Ascending aorta (tissue), 2 donors: ENCODE results near the gene RIMBP2. TPM values are rescaled to one million over a fixed set of nuclear protein-coding genes. Genes with fewer than 3 reads are reported as not detected.

Experiments used
- DNase-seq, 2 donors: peaks; one replicate each; pipeline ENCODE4 v3.0.0-alpha.2; 2019; ENCODE audit warnings: low spot score in 2 of 2
- H3K27ac ChIP-seq, 2 donors: fragments of 200-600 bp; sonication (generic); one replicate each; pipeline ENCODE4 v1.5.1; 2016 to 2017; ENCODE audit warnings: mild to moderate bottlenecking in 1 of 2
- H3K27me3 ChIP-seq: fragments of 200-600 bp; sonication (generic); one replicate; pipeline ENCODE4 v1.5.1; 2017
- H3K36me3 ChIP-seq, 2 donors: fragments of 200-600 bp; sonication (generic); one replicate each; pipeline ENCODE4 v1.5.1; 2016
- H3K4me1 ChIP-seq, 2 donors: fragments of 200-600 bp; sonication (generic); one replicate each; pipeline ENCODE4 v1.5.1; 2016 to 2017; ENCODE audit warnings: mild to moderate bottlenecking in 1 of 2
- H3K4me3 ChIP-seq, 2 donors: fragments of 200-600 bp; sonication (generic); one replicate each; pipeline ENCODE4 v1.5.1; 2016 to 2017; ENCODE audit warnings: mild to moderate bottlenecking in 1 of 2
- H3K9me3 ChIP-seq, 2 donors: fragments of 200-600 bp; sonication (generic); one replicate each; pipeline ENCODE4 v1.5.1; 2016
- intact Hi-C: fragments of 100-400 bp; cut with DNase I; formaldehyde crosslinking; loops from one replicate; pipeline ENCODE4 v1.15.1; 2023
- total RNA-seq: library from RNA; depleted of rRNA; stranded (reverse); fragments of >200 nt; gene quantifications from one replicate; pipeline ENCODE4 v1.1.0, GENCODE V29; 2016
- TF ChIP-seq, protein P1 (sequence below), 3 experiments: fragments of 200-600 bp in 2 of 3; fragments of 450-650 bp in 1 of 3; sonication (generic) in 2 of 3; IDR thresholded peaks; one replicate each; pipeline ENCODE4 v1.5.1; 2016 to 2019; ENCODE audit warnings: antibody characterized with exemption in 3 of 3, mild to moderate bottlenecking in 1 of 3, moderate library complexity in 1 of 3

The RIMBP2 gene
- total RNA-seq, 1 donor from 2014 or later = not detected

DNA sequence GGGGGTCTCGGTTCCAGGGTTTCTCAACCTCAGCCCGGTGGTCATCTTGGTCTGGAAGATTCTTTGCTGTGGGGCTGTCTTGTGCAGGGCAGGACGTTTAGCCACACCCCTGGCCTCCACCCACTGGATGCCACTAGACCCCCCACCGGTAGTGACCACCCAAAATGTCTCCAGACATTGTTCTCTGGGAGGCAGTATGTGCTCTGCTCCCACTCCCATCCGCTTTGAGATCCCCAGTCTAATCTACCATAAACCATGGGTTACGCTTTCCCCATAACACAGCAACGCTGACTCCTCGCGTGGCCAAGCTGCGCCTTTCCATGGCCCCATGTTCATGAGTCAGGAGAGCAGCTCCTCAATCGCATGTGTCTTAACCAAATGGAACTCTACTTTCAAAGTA lies 155.8 kb downstream of the RIMBP2 start:
- H3K9me3 ChIP-seq = no peaks in the 10 kb centered on the region

DNA sequence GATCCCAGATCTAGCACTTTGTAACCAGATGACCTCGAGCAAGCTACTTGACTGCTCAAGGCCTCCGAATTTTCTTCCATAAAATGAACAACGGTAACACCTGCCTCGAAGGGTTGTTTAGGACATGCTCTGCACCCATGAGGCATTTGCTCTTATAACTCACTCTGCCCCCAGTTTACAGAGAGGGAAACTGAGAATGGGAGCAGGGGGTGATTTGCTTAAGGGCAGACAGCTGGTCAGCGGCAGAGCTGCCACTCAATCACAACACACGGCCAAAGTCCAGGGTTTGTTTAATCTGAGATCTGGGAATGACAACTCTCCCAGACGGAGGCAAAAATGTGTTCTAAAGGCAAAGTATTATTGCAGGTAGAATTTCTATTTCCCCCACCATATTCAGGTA lies 156.3 kb downstream of the RIMBP2 start:
- H3K27me3 ChIP-seq = no peaks in the 10 kb centered on the region
- DNase-seq = no peak
- no peak overlapping the region for H3K27ac ChIP-seq
- TF ChIP-seq, protein P1, sequence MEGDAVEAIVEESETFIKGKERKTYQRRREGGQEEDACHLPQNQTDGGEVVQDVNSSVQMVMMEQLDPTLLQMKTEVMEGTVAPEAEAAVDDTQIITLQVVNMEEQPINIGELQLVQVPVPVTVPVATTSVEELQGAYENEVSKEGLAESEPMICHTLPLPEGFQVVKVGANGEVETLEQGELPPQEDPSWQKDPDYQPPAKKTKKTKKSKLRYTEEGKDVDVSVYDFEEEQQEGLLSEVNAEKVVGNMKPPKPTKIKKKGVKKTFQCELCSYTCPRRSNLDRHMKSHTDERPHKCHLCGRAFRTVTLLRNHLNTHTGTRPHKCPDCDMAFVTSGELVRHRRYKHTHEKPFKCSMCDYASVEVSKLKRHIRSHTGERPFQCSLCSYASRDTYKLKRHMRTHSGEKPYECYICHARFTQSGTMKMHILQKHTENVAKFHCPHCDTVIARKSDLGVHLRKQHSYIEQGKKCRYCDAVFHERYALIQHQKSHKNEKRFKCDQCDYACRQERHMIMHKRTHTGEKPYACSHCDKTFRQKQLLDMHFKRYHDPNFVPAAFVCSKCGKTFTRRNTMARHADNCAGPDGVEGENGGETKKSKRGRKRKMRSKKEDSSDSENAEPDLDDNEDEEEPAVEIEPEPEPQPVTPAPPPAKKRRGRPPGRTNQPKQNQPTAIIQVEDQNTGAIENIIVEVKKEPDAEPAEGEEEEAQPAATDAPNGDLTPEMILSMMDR (IDR thresholded peaks at IDR 0.05) = no peak
- H3K36me3 ChIP-seq = no peaks in the 10 kb centered on the region
- intact Hi-C loops = no loop called here
- H3K4me1 ChIP-seq = no peaks in the 10 kb centered on the region
- H3K9me3 ChIP-seq = no peaks in the 10 kb centered on the region
- H3K4me3 ChIP-seq = no peak overlapping the region

More for the DNA sequence above, 155.8 kb downstream of the RIMBP2 start:
- no peaks in the 10 kb centered on the region for H3K27me3 ChIP-seq
- DNase-seq = no peak
- no peaks in the 10 kb centered on the region for H3K36me3 ChIP-seq
- H3K27ac ChIP-seq = no peak overlapping the region
- H3K4me1 ChIP-seq = no peaks in the 10 kb centered on the region
- intact Hi-C loops = no loop called here
- TF ChIP-seq, protein P1 (IDR thresholded peaks at IDR 0.05) = no peak
- H3K4me3 ChIP-seq = no peak overlapping the region

DNA sequence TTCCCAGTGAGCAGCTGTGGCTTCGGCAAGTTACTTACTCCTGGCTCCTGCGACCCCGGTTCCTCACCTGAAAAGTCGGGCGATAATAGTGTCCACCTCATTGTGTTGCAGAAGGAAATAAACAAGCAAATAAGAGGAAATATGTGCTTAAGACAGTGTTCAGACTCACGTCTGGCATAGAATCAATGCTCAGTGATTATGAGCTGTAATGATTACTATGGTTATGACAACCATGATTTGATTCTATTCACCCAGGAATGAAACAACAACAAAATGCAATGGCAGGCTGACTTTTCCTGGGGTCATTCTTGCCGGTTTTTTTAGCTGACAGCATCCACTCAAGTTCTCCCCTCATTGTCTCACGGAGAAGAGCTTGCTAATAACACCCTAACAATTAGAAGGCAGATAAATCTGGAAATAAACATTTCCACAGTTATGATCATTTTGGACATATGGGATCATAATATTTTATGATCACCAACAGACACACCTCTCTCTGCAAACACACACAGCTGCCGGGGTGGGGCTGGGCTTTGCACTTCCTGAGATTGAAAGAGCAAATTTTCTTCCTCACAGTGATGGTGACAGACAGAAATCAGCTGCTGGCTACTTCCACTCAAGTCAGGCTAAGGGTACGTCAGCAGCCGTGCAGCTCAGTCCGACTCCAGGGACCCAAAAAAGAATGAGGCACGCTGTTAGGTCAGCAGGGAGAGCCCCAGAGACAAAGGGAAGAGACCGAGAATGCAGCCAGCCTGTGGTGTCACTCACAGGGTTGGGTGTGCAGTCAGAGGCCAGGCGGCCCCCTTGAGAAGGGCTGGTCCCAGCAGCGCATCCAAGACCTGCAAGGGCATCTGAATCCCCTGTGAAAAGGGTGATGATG lies 158.0 kb downstream of the RIMBP2 start:
- Histone ChIP-seq H3K4me1 (no peaks in the 10 kb centered on the region), H3K27ac (no peak overlapping the region), H3K27me3 (no peaks in the 10 kb centered on the region), H3K4me3 (no peak overlapping the region), H3K9me3 (no peaks in the 10 kb centered on the region), H3K36me3 (no peaks in the 10 kb centered on the region)
- TF ChIP-seq, protein P1 (IDR thresholded peaks at IDR 0.05) = no peak
- no peak for DNase-seq
- intact Hi-C loops = no loop called here

DNA sequence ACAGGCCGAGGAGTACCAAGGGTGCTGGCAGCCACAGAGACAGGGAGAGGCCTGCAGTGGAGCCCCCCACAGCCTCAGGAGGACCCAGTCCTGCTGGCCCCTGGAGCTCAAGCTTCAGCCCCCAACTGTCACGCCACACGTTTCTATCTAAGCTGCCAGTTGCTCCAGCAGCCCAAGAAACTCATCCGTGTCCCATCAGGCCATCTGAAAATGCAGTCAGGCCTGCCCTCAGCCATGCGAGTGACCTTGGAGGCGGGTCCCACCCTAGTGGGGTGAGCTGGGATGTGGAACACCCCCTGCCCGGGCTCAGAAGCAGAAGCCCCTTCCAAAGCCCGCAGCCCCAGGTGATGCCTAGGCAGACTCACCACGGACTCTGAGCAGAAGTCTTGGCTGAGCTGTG lies 158.9 kb downstream of the RIMBP2 start:
- Histone ChIP-seq H3K27ac (no peak overlapping the region), H3K9me3 (no peaks in the 10 kb centered on the region), H3K4me3 (no peak overlapping the region), H3K36me3 (no peaks in the 10 kb centered on the region), H3K4me1 (no peaks in the 10 kb centered on the region), H3K27me3 (no peaks in the 10 kb centered on the region)
- TF ChIP-seq, protein P1 (IDR thresholded peaks at IDR 0.05) = no peak
- DNase-seq = no peak
- intact Hi-C loops = no loop called here

DNA sequence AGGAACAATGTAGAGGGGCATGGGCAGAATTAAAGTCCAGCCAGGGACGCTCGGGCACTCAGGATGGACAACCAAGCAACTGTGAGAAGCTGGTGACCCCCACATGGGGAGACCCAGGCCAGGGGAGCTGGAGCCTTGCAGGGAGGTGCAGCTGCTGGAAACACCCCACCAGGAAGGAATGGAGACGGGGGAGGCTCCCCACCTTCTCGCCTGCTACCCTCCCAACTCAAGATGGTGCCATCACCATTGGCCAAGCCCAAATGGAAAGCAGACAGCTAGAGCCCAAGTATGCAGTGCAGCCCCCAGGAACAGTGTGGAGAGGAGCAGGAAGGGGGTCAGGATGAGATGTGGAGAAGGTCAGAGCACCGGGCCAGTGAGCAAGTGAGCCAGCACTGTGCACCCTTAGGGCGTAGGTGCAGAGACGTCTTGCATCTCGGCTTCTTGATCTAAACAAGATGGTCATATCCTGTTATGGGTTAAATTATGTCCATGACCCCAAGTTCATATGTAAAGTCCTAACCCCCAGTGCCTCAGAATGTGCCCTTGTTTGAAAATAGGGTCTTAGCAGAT lies 159.5 kb downstream of the RIMBP2 start:
- Histone ChIP-seq H3K36me3 (no peaks in the 10 kb centered on the region), H3K27me3 (no peaks in the 10 kb centered on the region), H3K4me3 (no peak overlapping the region), H3K4me1 (no peaks in the 10 kb centered on the region), H3K9me3 (no peaks in the 10 kb centered on the region), H3K27ac (no peak overlapping the region)
- TF ChIP-seq, protein P1 (IDR thresholded peaks at IDR 0.05) = no peak
- no peak for DNase-seq
- intact Hi-C loops = no loop called here
